GM18499 (cell line): Measurements from ENCODE around the gene RNFT2.

ENCODE experiments used
- ATAC-seq: cut with Tn5 transposase; IDR thresholded peaks from one replicate; pipeline ENCODE4 v1.9.1; 2021; ENCODE audit warnings: moderate number of reproducible peaks; ENCODE audit not compliant: insufficient read depth, unreplicated experiment

RNFT2 gene

DNA sequence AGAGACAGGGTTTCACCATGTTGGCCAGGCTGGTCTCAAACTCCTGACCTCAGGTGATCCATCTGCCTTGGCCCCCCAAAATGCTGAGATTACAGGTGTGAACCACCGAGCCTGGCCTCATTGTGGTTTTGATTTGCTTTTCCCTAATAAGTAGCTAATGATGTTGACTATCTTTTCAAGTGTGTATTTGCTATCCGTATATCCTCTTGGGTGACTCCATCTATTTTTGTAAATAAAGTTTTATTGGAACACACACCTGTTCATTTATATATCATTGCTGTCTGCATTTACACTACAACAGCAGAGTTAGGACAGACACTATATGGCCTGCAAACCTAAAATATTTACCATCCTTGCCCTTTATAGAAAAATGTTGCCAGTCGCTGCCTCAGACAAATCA is 156.8 kb downstream of the RNFT2 start:
- no peak for ATAC-seq

DNA sequence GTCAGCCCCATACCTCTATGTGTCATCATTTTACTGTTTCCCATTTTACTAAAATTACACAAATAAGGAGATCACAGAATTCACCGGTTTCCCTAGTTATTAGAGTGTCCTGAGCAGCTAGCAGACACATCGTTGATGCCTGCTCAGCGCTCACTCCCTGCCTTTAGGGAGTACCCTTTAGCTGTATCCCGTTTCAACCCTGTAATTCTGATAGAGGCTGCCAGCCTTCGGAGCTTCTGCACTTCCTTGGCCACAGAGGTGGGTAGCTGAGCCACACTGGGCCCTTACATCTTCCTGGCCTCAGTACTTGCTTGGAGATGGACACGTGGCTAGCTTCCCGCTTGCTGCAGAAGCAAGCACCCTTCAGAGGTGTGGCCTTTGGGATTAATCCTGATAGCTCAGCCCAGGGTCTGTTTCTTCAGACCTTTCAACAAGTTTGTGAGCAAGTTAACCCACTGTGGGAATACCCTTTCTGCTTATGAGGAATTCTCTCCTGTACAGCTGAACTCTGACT is 158.4 kb downstream of the RNFT2 start:
- ATAC-seq: no peak

DNA sequence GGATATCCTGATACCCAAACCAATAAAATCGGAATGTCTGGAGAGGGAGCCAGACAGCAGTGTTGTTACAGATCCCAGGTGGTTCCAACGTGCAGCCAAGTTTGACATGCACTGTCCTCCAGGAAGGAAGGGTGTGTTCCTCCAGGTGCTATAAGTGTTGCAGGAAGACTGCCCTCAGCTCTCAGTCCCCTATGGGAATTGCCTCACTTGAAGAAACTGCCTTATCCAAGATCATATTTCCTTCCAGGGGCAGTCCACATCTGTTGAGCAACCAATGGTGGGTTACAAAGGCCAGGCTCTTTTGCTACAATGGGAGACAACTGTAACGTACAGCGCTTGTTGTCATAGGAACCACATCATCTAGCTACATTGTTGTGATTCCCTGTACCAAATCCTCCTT is 159.4 kb downstream of the RNFT2 start:
- ATAC-seq: no peak

DNA sequence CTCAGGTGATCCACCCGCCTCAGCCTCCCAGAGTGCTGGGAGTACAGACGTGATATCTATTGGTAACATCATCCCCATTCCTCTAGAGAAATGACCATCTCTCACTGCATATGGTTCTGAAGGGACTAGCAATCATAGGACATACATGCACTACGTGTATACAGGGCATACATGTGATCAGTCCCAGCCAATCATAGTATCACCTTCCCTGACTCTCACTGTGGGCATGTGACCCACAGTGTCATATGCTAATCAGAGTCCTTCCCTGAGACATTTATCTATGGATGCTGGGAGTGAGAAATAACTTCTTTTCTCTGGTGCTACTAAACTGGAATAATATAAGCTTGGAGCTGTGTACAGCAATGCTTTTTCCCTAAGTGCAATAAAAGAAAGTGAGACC is 160.6 kb downstream of the RNFT2 start:
- ATAC-seq: no peak

DNA sequence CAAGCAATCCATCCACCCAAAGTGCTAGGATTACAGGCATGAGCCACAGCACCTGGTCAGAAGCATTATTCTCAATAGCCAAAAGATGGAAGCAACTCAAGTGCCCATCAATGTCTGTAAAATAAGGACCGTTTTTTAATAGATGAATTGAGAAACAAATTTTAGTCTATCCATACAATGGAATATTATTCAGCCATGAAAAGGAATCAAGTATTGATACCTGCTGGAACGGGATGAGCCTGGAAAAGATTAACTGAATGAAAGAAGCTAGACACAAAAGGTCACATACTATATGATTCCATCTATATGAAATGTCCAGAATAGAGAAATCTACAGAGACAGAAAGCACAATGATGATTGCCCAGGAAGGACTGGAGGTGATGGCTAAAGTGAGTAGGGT is 163.5 kb downstream of the RNFT2 start:
- ATAC-seq: no peak
